K562 (cell line): ENCODE measurements around the gene C20orf96. TPM values are rescaled to one million over a fixed set of nuclear protein-coding genes. Genes with fewer than 3 reads are reported as not detected.

ENCODE experiments used
- CHD2 ChIP-seq: IDR thresholded peaks from 2 replicates; pipeline ENCODE4 v1.6.1; 2011; ENCODE audit warnings: low read depth, low read length
- CREB3L1 ChIP-seq: fragments of 450-650 bp; IDR thresholded peaks from 2 replicates; pipeline ENCODE4 v1.6.1; 2014; ENCODE audit warnings: low read depth, mild to moderate bottlenecking, moderate library complexity, borderline replicate concordance
- FOXJ2 ChIP-seq: fragments of 200-800 bp; sonication (Bioruptor generic); IDR thresholded peaks from 2 replicates; pipeline ENCODE4 v1.6.1; 2016; ENCODE audit warnings: missing genetic modification characterization, missing compliant biosample characterization
- POLR2G ChIP-seq: fragments of 200-400 bp; formaldehyde crosslinking; IDR thresholded peaks from 2 replicates; pipeline ENCODE4 v1.6.1; 2017; ENCODE audit warnings: low read depth, mild to moderate bottlenecking, antibody characterized with exemption, low read length, moderate library complexity
- VEZF1 ChIP-seq: fragments of 200-800 bp; sonication (Bioruptor generic); IDR thresholded peaks from 2 replicates; pipeline ENCODE4 v1.6.1; 2017; ENCODE audit warnings: missing genetic modification characterization, missing compliant biosample characterization
- ZNF12 ChIP-seq: sonication (generic); formaldehyde crosslinking; IDR thresholded peaks from 2 replicates; pipeline ENCODE4 v1.4.0; 2020; ENCODE audit warnings: mild to moderate bottlenecking, missing genetic modification reagents
- ZNF232 ChIP-seq: sonication (generic); formaldehyde crosslinking; IDR thresholded peaks from 2 replicates; pipeline ENCODE4 v1.8.0; 2022; ENCODE audit warnings: mild to moderate bottlenecking, missing genetic modification reagents
- polyA plus RNA-seq, 8 experiments: library from polyadenylated mRNA; depleted of rRNA in 4 of 8; stranded (reverse) in 5 of 8; unstranded in 3 of 8; fragments of >200 nt; fragmentation: Nextera tagmentation in 2 of 8; fragmentation: Illumina TruSeq in 1 of 8; extraction: Ambion mirVana in 2 of 8; extraction: Trizol in 1 of 8; gene quantifications; 2 replicates each; pipeline versions ENCODE4 v1.2.1 to v1.2.3, GENCODE V29; 2011 to 2014; ENCODE audit warnings: inconsistent platforms in 1 of 8, missing spikeins in 1 of 8
- total RNA-seq, 7 experiments: library from RNA; depleted of rRNA in 6 of 7; stranded (reverse); fragments of >200 nt in 6 of 7; fragmentation: Illumina TruSeq in 2 of 7; extraction: Trizol in 2 of 7; gene quantifications; 2 replicates each; pipeline versions ENCODE4 v1.2.1 to v1.2.3, GENCODE V29; 2011 to 2021; ENCODE audit warnings: low replicate concordance in 1 of 7
- TF ChIP-seq, protein P1 (sequence below): IDR thresholded peaks from 2 replicates; pipeline ENCODE4 v1.6.1; 2012; ENCODE audit warnings: low read depth, low read length, improper control_type of control experiment, borderline replicate concordance
- TF ChIP-seq, protein P2 (sequence below): fragments of 450-650 bp; IDR thresholded peaks from 2 replicates; pipeline ENCODE4 v1.6.1; 2016; ENCODE audit warnings: mild to moderate bottlenecking, moderate library complexity

C20orf96 gene
- total and polyA plus RNA-seq, 9 of the 15 experiments (the other 6 are each of a cell fraction or from before 2014, with no cell fraction given) = 1.7 to 11.7 (median 4.2) TPM

DNA sequence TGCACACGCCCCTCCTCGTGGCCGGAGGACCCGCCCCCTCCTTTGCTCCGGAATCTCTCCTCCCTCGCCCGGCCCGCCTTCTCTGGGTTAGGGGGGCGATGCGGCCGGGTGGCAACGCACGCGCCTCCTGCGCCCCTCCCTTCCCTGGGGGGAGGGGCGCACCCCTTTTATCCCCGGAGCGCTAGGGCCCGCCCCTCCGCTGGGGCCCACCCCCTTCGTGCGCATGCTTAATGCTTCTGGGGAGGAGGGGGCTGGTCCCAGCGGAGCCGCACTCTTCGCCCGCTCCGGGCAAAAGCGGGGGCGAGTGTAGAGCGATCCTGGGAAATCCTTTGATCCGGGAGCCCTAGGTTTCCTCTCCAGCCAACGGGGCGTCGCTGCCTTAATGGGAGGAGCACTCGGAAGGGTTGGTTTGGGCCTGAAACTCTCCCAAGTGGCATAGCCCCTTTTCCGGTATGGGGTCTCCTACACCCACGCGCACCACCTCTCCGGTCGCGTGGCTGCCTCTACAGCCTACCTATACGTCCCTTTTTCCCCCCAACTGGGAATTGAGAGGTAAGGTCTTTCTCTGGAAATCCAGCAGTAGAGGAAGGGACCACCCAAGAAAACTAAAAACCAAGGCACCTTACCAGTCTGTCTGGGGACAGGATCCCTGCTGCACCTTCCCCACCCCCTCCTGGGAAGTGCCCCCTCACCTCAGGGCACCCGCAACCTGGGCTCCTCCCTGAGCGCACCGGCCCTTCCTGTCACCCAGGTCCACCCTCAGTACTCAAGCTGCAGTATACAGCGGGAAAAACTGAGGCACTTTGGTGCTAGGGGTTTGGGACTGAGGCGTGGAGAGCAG lies 36.9 kb upstream of the C20orf96 start (continued):
- TF ChIP-seq, protein P1, sequence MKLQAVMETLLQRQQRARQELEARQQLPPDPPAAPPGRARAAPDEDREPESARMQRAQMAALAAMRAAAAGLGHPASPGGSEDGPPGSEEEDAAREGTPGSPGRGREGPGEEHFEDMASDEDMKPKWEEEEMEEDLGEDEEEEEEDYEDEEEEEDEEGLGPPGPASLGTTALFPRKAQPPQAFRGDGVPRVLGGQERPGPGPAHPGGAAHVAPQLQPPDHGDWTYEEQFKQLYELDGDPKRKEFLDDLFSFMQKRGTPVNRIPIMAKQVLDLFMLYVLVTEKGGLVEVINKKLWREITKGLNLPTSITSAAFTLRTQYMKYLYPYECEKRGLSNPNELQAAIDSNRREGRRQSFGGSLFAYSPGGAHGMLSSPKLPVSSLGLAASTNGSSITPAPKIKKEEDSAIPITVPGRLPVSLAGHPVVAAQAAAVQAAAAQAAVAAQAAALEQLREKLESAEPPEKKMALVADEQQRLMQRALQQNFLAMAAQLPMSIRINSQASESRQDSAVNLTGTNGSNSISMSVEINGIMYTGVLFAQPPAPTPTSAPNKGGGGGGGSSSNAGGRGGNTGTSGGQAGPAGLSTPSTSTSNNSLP = no peak
- TF ChIP-seq POLR2G = peak; percentile 71
- peak; percentile 28; the same call in 1 of the 2 replicates for TF ChIP-seq CHD2
- peak; percentile 43; the same call in 1 of the 2 replicates for TF ChIP-seq ZNF232 (CRISPR knock-in tag)
- TF ChIP-seq, protein P2, sequence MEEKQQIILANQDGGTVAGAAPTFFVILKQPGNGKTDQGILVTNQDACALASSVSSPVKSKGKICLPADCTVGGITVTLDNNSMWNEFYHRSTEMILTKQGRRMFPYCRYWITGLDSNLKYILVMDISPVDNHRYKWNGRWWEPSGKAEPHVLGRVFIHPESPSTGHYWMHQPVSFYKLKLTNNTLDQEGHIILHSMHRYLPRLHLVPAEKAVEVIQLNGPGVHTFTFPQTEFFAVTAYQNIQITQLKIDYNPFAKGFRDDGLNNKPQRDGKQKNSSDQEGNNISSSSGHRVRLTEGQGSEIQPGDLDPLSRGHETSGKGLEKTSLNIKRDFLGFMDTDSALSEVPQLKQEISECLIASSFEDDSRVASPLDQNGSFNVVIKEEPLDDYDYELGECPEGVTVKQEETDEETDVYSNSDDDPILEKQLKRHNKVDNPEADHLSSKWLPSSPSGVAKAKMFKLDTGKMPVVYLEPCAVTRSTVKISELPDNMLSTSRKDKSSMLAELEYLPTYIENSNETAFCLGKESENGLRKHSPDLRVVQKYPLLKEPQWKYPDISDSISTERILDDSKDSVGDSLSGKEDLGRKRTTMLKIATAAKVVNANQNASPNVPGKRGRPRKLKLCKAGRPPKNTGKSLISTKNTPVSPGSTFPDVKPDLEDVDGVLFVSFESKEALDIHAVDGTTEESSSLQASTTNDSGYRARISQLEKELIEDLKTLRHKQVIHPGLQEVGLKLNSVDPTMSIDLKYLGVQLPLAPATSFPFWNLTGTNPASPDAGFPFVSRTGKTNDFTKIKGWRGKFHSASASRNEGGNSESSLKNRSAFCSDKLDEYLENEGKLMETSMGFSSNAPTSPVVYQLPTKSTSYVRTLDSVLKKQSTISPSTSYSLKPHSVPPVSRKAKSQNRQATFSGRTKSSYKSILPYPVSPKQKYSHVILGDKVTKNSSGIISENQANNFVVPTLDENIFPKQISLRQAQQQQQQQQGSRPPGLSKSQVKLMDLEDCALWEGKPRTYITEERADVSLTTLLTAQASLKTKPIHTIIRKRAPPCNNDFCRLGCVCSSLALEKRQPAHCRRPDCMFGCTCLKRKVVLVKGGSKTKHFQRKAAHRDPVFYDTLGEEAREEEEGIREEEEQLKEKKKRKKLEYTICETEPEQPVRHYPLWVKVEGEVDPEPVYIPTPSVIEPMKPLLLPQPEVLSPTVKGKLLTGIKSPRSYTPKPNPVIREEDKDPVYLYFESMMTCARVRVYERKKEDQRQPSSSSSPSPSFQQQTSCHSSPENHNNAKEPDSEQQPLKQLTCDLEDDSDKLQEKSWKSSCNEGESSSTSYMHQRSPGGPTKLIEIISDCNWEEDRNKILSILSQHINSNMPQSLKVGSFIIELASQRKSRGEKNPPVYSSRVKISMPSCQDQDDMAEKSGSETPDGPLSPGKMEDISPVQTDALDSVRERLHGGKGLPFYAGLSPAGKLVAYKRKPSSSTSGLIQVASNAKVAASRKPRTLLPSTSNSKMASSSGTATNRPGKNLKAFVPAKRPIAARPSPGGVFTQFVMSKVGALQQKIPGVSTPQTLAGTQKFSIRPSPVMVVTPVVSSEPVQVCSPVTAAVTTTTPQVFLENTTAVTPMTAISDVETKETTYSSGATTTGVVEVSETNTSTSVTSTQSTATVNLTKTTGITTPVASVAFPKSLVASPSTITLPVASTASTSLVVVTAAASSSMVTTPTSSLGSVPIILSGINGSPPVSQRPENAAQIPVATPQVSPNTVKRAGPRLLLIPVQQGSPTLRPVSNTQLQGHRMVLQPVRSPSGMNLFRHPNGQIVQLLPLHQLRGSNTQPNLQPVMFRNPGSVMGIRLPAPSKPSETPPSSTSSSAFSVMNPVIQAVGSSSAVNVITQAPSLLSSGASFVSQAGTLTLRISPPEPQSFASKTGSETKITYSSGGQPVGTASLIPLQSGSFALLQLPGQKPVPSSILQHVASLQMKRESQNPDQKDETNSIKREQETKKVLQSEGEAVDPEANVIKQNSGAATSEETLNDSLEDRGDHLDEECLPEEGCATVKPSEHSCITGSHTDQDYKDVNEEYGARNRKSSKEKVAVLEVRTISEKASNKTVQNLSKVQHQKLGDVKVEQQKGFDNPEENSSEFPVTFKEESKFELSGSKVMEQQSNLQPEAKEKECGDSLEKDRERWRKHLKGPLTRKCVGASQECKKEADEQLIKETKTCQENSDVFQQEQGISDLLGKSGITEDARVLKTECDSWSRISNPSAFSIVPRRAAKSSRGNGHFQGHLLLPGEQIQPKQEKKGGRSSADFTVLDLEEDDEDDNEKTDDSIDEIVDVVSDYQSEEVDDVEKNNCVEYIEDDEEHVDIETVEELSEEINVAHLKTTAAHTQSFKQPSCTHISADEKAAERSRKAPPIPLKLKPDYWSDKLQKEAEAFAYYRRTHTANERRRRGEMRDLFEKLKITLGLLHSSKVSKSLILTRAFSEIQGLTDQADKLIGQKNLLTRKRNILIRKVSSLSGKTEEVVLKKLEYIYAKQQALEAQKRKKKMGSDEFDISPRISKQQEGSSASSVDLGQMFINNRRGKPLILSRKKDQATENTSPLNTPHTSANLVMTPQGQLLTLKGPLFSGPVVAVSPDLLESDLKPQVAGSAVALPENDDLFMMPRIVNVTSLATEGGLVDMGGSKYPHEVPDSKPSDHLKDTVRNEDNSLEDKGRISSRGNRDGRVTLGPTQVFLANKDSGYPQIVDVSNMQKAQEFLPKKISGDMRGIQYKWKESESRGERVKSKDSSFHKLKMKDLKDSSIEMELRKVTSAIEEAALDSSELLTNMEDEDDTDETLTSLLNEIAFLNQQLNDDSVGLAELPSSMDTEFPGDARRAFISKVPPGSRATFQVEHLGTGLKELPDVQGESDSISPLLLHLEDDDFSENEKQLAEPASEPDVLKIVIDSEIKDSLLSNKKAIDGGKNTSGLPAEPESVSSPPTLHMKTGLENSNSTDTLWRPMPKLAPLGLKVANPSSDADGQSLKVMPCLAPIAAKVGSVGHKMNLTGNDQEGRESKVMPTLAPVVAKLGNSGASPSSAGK = peak; percentile 23; the same call in 1 of the 2 replicates
- TF ChIP-seq VEZF1 (CRISPR knock-in tag) = peak; percentile 97
- 0 out of 2 replicates have a peak, but pooled peaks have one; percentile 28 for TF ChIP-seq CREB3L1
- no peak for TF ChIP-seq ZNF12
- TF ChIP-seq FOXJ2 = no peak
